HAP-1 (cell line): Measurements from ENCODE around the gene PGLYRP2.

ENCODE experiments used
- DNase-seq, 2 experiments: peaks; one replicate each; pipeline ENCODE4 v3.0.0-alpha.2; 2016 to 2020; ENCODE audit warnings: low spot score in 2 of 2
- H3K27me3 ChIP-seq: fragments of 250-450 bp; sonication (Bioruptor Pico); 2 replicates; pipeline ENCODE4 v1.5.1; 2020; ENCODE audit warnings: low read depth, mild to moderate bottlenecking, moderate library complexity
- H3K36me3 ChIP-seq: fragments of 250-450 bp; sonication (Bioruptor Pico); replicated peaks from 2 replicates; pipeline ENCODE4 v1.5.1; 2020; ENCODE audit warnings: mild to moderate bottlenecking
- H3K4me1 ChIP-seq: fragments of 250-450 bp; sonication (Bioruptor Pico); 2 replicates; pipeline ENCODE4 v1.5.1; 2020; ENCODE audit warnings: mild to moderate bottlenecking
- H3K4me3 ChIP-seq: fragments of 250-450 bp; sonication (Bioruptor Pico); 2 replicates; pipeline ENCODE4 v1.5.1; 2020; ENCODE audit warnings: mild to moderate bottlenecking, moderate library complexity
- H3K9me3 ChIP-seq: fragments of 250-450 bp; sonication (Bioruptor Pico); 2 replicates; pipeline ENCODE4 v1.5.1; 2020; ENCODE audit warnings: mild to moderate bottlenecking, moderate library complexity
- in situ Hi-C: fragments of 300-500 bp; cut with MboI; formaldehyde crosslinking; loops from 3 replicates; pipeline ENCODE4 v1.14.3; 2020; ENCODE audit warnings: low sequenced_read_pairs, inconsistent platforms, mixed read lengths

PGLYRP2 gene

DNA sequence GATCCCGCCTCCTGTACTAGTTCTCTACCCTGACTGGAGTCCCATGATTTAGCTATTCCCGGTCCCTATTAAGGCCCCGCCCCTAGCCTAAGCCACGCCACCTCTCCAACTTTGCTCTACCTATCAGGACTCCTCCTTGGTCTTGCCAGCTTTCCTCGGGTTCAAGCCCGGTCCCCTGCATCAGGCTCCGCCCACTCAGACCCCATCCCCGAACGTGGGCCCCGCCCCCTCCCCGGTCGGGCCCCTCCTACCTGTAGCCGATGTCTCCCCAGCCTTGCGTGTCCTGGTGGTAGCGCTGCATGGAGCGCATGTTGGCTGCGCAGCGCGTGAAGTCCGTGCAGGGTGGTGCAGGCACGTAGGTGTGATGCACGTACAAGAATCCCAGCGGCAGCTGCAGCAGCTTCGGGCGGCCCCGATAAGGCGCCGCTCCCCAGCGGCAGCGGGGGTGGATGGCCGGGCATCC lies 7.6 kb downstream of the PGLYRP2 start:
- no peak for DNase-seq
- Histone ChIP-seq H3K36me3 (no peaks in the 10 kb centered on the region), H3K4me3 (no peak overlapping the region), H3K27me3 (no peaks in the 10 kb centered on the region), H3K4me1 (no peaks in the 10 kb centered on the region; the same call in 1 of the 2 replicates), H3K9me3 (no peaks in the 10 kb centered on the region; the same call in 1 of the 2 replicates)
- in situ Hi-C loops = no loop called here

DNA sequence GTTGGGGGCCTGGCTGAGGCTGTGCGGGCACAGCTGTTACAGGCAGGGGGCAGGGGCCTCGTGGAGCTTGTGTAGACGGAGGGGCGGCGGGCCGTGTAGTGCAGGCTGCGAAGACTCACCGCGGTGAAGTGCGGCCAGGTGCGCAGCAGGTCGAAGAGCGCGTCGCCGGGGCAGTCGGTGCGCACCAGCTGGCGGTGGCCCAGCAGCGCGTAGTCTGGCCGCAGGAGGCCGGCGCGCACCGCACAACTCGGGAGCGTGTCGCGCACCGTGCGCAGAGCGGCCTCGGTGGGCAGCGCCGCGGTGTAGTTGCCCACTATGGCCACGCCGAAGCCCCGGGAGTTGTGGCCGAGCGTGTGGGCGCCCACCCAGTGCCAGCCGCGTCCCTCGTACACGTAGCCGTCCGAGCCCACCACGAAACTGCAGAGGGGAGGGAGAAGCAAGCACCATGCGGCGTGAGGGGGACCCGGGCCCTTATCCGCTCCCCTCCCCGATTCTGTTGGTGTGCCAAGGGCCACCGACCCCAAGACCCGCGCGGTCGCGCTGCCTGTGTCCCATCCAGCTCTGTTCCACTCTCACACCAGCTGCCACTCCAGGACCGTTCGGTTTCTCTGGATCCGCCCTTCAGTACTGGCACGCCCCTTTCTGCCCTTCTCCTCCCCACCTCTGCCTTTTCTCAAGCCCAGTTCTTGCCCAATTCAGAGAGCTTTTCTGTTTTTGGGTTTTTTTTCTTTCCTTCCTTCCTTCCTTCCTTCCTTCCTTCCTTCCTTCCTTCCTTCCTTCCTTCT lies 9.6 kb downstream of the PGLYRP2 start:
- H3K27me3 ChIP-seq = no peaks in the 10 kb centered on the region
- no peaks in the 10 kb centered on the region for H3K36me3 ChIP-seq
- H3K4me1 ChIP-seq = no peaks in the 10 kb centered on the region; the same call in 1 of the 2 replicates
- DNase-seq = no peak
- H3K9me3 ChIP-seq = no peaks in the 10 kb centered on the region; the same call in 1 of the 2 replicates
- no peak overlapping the region for H3K4me3 ChIP-seq
- in situ Hi-C loops = no loop called here

DNA sequence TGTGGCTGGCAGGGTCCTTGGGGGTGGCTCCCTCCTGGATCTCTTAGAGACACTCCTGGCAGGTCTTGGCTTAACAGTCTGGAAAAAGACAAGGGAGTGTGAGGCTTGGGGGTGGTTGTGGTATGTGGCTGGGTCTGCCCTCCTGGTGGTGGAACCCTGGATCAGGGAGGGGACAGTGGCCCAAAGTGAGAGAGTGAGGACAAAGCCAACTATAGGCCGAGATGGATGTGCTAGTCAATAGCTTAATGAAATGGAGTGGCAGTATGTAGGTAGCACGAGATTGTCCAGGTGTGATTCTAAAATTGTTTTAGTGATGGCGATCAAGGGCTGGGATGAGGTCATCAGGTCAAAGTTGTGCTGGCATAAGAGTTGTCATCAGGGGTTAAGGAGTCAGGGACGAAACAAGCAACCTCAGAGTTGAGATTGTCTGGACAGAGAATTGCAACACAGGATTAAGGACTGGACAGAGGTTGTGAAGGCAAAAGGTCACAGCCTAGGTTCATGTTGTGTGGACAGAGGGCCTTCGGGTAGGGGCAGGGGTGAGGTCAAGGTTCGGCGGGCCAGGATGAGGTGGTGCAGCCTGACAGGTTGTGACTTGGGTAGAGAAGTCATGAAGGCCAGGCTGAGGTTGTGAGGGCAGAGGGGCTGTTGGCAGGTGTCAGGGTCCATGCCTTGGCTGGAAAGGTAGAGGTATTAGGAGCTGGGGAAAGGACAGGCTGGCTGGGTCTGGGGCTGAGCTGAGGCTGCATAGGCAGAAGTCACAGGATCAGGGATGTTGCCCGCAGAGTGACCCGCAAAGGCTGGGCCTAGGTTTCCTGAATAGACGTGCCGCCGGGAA lies 10.4 kb downstream of the PGLYRP2 start:
- Histone ChIP-seq H3K4me1 (no peaks in the 10 kb centered on the region; the same call in 1 of the 2 replicates), H3K4me3 (no peak overlapping the region), H3K9me3 (no peaks in the 10 kb centered on the region; the same call in 1 of the 2 replicates), H3K27me3 (no peaks in the 10 kb centered on the region), H3K36me3 (no peaks in the 10 kb centered on the region)
- in situ Hi-C loops = no loop called here
- DNase-seq = no peak

DNA sequence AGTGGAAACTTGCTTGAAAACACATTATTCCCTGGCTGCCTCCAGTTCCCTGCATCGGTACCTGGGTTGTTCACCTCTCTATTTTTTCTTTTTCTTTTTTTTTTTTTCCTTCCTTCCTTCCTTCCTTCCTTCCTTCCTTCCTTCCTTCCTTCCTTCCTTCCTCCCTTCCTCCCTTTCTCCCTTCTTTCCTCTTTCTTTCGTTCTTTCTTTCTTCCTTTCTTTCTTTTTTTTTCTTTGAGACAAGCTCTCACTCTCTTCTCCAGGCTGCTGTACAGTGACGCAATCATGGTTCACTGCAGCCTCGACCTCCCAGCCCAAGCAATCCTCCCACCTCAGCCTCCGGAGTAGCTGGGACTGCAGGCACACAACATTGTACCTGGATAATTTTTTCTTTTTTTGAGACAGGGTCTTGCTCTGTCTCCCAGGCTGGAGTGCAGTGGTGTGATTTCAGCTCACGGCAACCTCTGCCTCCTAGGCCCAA lies 11.5 kb downstream of the PGLYRP2 start:
- in situ Hi-C loops = no loop called here
- no peaks in the 10 kb centered on the region for H3K36me3 ChIP-seq
- no peaks in the 10 kb centered on the region; the same call in 1 of the 2 replicates for H3K9me3 ChIP-seq
- no peaks in the 10 kb centered on the region for H3K4me1 ChIP-seq
- H3K27me3 ChIP-seq = no peaks in the 10 kb centered on the region
- no peak overlapping the region for H3K4me3 ChIP-seq
- DNase-seq = no peak

DNA sequence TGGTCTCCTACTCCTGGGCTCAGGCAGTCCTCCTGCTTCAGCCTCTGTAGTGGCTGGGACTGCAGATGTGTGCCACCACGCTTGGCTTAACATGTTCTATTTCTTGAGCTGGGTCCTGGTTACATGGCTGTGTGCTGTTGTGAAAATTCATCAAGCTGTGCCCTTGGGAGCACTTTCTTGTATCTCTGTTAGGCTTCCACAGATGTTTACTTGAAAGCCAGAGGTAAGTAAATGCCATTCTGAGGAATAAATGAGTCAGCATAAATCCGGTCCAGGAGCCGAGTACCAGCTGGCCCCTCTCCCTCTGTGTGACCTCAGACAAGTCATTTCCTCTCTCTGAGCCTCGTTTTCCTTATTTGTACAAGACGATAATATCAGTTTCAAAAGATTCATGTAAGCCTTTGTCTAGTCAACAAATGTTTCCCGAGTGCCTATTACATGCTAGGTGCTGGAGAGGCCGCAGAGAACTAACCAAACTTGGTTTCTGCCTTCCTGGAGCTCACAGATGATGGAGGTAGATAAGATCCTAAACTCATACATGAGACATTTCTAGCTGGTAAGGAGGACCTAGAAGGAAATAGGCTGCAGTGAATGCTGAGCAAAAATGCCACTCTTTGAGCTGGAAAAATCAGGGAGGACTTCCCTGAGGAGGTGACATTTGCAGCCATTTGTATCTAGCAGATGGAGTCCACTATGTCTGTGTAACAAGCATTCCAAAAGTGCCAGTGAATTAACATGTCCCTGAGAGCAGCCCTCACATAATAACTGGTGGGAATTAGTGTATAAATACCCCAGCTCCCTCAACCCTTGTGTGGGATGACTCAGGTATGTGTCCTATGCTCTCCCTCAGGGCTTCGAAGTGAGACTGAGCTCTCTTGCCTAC lies 12.2 kb downstream of the PGLYRP2 start:
- Histone ChIP-seq H3K27me3 (no peaks in the 10 kb centered on the region), H3K36me3 (no peaks in the 10 kb centered on the region), H3K4me3 (no peak overlapping the region), H3K4me1 (no peaks in the 10 kb centered on the region), H3K9me3 (no peaks in the 10 kb centered on the region)
- in situ Hi-C loops = no loop called here
- DNase-seq = no peak

DNA sequence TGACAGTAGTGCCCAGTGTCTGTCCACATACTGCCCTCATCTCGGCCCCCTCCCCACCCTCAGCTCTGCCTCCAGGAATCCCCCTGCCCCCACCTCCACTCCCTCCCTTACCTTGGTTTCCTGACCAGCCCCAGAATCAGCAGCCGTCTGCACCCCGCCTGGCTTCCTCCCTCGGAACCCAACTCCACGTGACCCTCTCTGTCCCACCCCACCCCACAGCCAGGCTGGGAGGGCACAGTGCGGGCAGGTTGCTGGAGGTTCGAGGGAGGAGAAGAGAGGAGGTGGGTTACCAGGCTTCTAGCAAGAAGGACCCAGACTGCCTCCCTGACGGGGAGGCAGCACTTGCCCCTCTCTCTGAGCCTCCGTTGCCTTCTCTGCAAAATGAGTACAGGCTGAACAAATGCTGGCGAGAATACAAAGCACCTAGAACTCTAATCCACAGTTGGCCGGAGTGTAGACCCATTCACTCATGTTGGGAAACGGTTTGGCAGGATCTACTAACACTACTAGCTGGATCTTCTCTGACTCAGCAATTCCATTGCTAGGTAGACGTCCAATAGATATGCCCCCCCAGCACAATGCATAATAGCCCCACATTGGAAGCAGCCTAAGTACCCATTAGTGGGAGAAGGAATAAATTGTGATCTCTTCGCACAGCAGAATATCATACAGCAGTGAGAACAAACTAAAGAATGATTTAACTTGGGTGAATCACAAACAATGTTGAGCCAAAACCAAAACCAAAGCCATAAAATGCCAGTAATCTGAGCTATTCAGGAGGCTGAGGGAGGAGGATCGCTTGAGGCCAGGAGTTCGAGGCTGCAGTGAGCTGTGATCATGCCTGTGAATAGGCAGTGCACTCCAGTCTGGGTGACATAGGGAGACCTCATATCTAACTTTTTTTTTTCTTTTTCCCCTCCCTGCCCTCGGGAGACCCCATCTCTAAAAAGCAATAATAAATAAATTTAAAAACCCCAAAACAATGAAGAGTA lies 14.6 kb downstream of the PGLYRP2 start, which contains the start of gene RASAL3:
Gene RASAL3 (minus strand): TSS at position 151 of the 992 bp plus-strand sequence. CDS start 186 bp downstream, outside the sequence.
- in situ Hi-C loops = no loop called here
- Histone ChIP-seq H3K27me3 (no peaks in the 10 kb centered on the region), H3K36me3 (no peaks in the 10 kb centered on the region), H3K4me3 (no peak within 1 kb of the TSS), H3K9me3 (no peaks in the 10 kb centered on the region), H3K4me1 (no peaks in the 10 kb centered on the region)
- DNase-seq = no peak

DNA sequence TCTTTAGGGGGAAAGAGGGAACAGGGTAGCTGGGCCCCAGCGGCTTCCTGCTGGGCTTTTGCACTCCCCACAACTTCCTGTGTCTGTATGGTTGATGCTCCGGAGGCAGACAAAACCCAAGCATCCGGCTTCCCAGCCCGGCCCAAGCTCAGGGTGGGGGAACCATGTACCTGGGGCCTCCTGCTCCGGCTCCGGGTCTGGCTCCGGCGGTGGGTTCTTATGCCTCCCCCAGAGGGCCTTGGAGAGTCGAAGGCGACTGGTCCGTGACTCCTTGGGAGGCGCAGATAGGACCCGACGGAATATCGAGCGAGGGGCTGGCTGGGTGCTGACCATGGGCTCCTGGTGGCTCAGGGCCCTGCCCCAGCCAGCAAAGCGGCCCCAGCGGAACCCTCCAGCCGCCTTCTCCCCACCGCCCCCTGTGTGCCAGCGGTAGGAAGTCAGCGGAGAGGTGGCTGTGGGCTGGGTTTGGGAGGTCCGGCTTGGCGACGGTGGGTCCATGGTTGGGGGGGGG lies 15.4 kb downstream of the PGLYRP2 start:
- Histone ChIP-seq H3K27me3 (no peaks in the 10 kb centered on the region), H3K4me1 (no peaks in the 10 kb centered on the region), H3K9me3 (no peaks in the 10 kb centered on the region), H3K4me3 (no peak overlapping the region), H3K36me3 (no peaks in the 10 kb centered on the region)
- in situ Hi-C loops = no loop called here
- no peak for DNase-seq

DNA sequence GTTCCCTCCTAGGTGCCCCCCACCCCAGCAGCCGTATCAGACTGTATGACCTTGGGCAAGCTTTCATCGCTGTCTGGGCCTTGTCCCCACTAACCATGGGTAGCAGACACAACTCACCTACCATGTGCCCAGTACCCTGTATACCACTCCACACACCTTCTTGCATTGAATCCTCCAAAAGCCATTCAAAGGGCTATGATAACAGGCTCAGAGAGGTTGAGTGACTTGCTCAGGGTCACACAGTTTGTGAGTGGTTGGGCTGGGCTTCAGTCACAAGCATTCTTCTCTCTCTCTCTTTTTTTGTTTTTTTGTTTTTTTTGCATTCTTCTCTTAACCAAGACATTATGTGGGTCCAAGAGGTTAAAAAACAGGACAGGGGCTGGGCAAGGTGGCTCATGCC lies 17.6 kb downstream of the PGLYRP2 start:
- Histone ChIP-seq H3K27me3 (no peaks in the 10 kb centered on the region), H3K9me3 (no peaks in the 10 kb centered on the region), H3K36me3 (no peaks in the 10 kb centered on the region), H3K4me3 (no peak overlapping the region), H3K4me1 (no peaks in the 10 kb centered on the region)
- DNase-seq = no peak
- in situ Hi-C loops = no loop called here

DNA sequence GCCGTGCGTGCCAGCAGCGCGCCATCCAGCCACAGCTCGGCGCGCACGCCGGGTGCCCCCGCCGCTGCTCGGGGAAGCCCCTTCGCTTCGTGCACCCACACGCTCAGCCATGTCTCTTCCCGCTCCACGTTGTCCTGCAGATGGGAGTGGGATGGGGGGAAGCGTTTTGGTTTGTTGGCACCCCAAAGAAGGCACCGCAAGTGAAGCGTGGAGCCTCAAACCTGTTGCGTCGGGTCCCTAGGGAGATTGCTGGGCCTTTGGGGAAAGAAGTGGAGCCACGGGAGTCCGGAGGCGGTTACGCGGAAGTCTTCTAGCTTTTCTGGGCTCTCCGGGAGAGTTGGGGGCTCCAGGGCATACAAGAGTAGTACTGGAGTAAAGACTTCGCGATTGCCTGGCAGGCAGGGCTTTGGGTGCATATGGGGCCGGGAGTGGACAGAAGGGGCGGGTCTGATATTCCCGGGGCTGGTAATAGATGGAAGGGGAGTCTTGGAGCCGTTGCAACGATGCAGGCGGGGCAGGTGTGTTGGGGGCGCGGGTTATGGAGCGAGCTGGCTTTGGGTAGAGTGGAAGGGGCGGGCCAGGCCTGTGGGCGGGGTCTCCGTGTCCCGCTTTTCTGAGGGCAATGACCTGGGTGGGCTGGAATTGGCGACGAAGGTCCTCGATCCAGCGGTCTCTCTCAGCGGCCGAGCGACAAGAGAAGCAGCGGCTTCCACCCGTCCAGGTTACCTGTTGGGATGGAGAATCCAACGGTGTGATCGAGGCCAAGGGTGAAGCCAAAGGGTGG lies 21.4 kb downstream of the PGLYRP2 start:
- Histone ChIP-seq H3K9me3 (no peaks in the 10 kb centered on the region), H3K4me3 (no peak overlapping the region), H3K4me1 (no peaks in the 10 kb centered on the region), H3K27me3 (no peaks in the 10 kb centered on the region), H3K36me3 (no peaks in the 10 kb centered on the region)
- DNase-seq = no peak
- in situ Hi-C loops = no loop called here

DNA sequence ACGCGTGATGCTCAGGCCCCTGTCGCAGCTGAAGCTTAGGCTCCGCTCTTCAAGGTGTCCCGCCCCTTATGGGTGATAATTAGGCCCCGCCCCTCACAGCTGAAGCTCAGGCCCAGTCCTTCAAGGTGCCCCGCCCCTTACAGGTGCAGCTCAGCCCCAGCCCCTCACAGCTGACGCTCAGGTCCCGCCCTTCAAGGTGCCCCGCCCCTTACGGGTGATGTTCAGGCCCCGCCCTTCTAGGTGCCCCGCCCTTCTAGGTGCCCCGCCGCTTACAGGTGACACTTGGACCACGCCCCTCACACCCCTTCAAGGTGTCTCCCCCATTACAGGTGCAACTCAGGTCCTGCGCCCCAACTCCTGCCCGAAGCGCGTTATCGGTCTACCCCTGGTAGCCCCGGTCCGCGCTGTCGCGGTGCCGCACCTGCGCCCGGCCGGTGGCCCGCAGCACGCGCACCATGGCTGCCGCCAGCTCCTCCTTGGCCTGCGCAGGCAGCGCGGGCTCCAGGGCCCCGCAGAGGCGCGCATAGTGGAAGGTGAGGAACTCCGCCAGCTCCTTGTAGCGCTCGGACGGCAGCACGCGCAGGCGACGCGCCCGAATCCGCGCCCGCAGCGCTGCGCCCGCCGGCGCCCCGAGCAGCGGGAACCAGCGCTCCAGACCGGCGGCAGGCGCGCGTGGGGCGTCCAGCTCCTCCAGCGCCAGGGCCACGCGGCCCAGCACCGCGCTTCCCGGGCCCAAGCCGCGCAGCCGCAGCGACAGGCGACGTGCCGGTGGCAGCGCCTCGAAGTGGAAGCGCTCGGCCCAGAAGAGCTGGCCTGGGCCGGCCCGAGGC lies 22.2 kb downstream of the PGLYRP2 start:
- H3K4me3 ChIP-seq = no peak overlapping the region
- in situ Hi-C loops = no loop called here
- DNase-seq = no peak
- no peaks in the 10 kb centered on the region for H3K4me1 ChIP-seq
- H3K27me3 ChIP-seq = no peaks in the 10 kb centered on the region
- H3K9me3 ChIP-seq = no peaks in the 10 kb centered on the region
- no peaks in the 10 kb centered on the region for H3K36me3 ChIP-seq

DNA sequence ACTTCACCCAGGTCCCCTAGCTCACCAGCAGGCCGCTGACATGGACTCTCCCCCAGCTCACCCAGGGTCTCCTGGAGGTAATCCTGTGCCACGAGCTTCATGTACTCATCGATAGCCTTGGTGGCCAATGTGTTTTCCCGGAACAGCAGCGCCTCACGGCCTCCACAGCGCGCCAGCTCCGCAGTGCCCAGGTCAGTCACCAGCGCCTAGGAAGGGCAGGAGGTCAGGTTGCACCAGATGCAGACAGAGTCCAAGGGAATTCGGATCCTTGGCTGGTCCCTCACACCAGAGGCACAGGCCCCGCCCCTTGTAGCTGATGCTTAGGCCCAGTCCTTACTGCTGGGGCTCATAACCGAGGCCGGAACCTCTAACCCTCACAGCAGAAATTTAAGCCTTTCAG lies 22.9 kb downstream of the PGLYRP2 start:
- H3K4me3 ChIP-seq = no peak overlapping the region
- in situ Hi-C loops = no loop called here
- no peaks in the 10 kb centered on the region for H3K9me3 ChIP-seq
- no peaks in the 10 kb centered on the region for H3K4me1 ChIP-seq
- DNase-seq = no peak
- no peaks in the 10 kb centered on the region for H3K27me3 ChIP-seq
- H3K36me3 ChIP-seq = no peaks in the 10 kb centered on the region
